Renal cortical epithelial cell (primary cell): Measurements from ENCODE around the gene PCBP1. TPM values are rescaled to one million over a fixed set of nuclear protein-coding genes. Genes with fewer than 3 reads are reported as not detected.
A peak's percentile ranks its signal among the peaks of the same experiment; 100 is the strongest.
"Not testable (repeated sequence)": the region's sequence is repeated elsewhere in the genome, so short reads cannot be mapped to it uniquely, and the experiment has no call there.

Source experiments
- DNase-seq: peaks from one replicate; pipeline ENCODE4 v3.0.0-alpha.2; 2011; ENCODE audit warnings: low read depth
- total RNA-seq: library from RNA; depleted of rRNA; stranded (reverse); fragments of >200 nt; gene quantifications from 2 replicates; pipeline ENCODE4 v1.2.3, GENCODE V29; 2014

The PCBP1 gene
- total RNA-seq, 1 donor from 2014 or later: 103 TPM

GRCh38 chr2:70081221-70081620 is 6.1 kb upstream of the PCBP1 start:
- no peak for DNase-seq

GRCh38 chr2:70083344-70084156 is 3.7 kb upstream of the PCBP1 start:
- peak; percentile 86 for DNase-seq

GRCh38 chr2:70084973-70085710 is 2.1 kb upstream of the PCBP1 start:
- DNase-seq: peak; percentile 47

GRCh38 chr2:70085711-70086277 is 1.5 kb upstream of the PCBP1 start:
- peak; percentile 9 for DNase-seq

- peak; percentile 82 for DNase-seq
Observed at GRCh38 chr2:70086278-70086837, 919 bp upstream of the PCBP1 start.

GRCh38 chr2:70087702-70088597 is 673 bp downstream of the PCBP1 start:
- DNase-seq: peak; percentile 47

GRCh38 chr2:70088598-70089219 is 1.4 kb downstream of the PCBP1 start:
- DNase-seq: no peak

GRCh38 chr2:70089220-70089982 is 2.1 kb downstream of the PCBP1 start:
- peak; percentile 9 for DNase-seq

GRCh38 chr2:70089983-70090525 is 2.8 kb downstream of the PCBP1 start:
- DNase-seq: no peak

- DNase-seq: no peak
Observed at GRCh38 chr2:70090706-70091334, 3.5 kb downstream of the PCBP1 start.

GRCh38 chr2:70091364-70091763 is 4.1 kb downstream of the PCBP1 start:
- no peak for DNase-seq

GRCh38 chr2:70091816-70092215 is 4.5 kb downstream of the PCBP1 start:
- DNase-seq: no peak

GRCh38 chr2:70092576-70093243 is 5.4 kb downstream of the PCBP1 start:
- DNase-seq: not testable (repeated sequence)

GRCh38 chr2:70094171-70094977 is 7.1 kb downstream of the PCBP1 start:
- no peak for DNase-seq

- DNase-seq: no peak
Observed at GRCh38 chr2:70094978-70095719, 7.9 kb downstream of the PCBP1 start.

- DNase-seq: no peak
Observed at GRCh38 chr2:70095720-70096670, 8.7 kb downstream of the PCBP1 start.
